Spleen (tissue), 11 donors: ENCODE measurements around the gene SRGAP1. TPM values are rescaled to one million over a fixed set of nuclear protein-coding genes. Genes with fewer than 3 reads are reported as not detected.

Experiments
- DNase-seq: peaks from one replicate; pipeline ENCODE4 v3.0.0-alpha.2; 2020
- H3K27ac ChIP-seq, 8 donors: fragments of 200-600 bp; sonication (generic) in 7 of 8; 1 replicate in 4 of 8; 2 replicates in 4 of 8; pipeline versions ENCODE4 v1.5.0 to v1.8.0; 2016 to 2021; ENCODE audit warnings: inconsistent platforms in 4 of 8, mild to moderate bottlenecking in 4 of 8, moderate library complexity in 1 of 8
- H3K27me3 ChIP-seq, 7 donors: fragments of 200-600 bp; sonication (generic) in 6 of 7; replicated peaks in 1 of 7; 1 replicate in 4 of 7; 2 replicates in 3 of 7; pipeline versions ENCODE4 v1.5.0 to v1.8.0; 2016 to 2021; ENCODE audit warnings: inconsistent platforms in 3 of 7, mild to moderate bottlenecking in 1 of 7
- H3K36me3 ChIP-seq, 6 donors: fragments of 200-600 bp; sonication (generic) in 5 of 6; 1 replicate in 4 of 6; 2 replicates in 2 of 6; pipeline versions ENCODE4 v1.5.0 to v1.8.0; 2016 to 2021; ENCODE audit warnings: inconsistent platforms in 2 of 6
- H3K4me1 ChIP-seq, 6 donors: fragments of 200-600 bp; sonication (generic) in 5 of 6; 1 replicate in 3 of 6; 2 replicates in 3 of 6; pipeline versions ENCODE4 v1.5.0 to v1.8.0; 2016 to 2021; ENCODE audit warnings: inconsistent platforms in 3 of 6
- H3K4me3 ChIP-seq, 8 donors: fragments of 200-600 bp; sonication (generic) in 7 of 8; 1 replicate in 4 of 8; 2 replicates in 4 of 8; pipeline versions ENCODE4 v1.5.0 to v1.8.0; 2016 to 2021; ENCODE audit warnings: inconsistent platforms in 4 of 8, mild to moderate bottlenecking in 4 of 8, moderate library complexity in 2 of 8
- H3K9me3 ChIP-seq, 8 donors: fragments of 200-600 bp; sonication (generic) in 7 of 8; 1 replicate in 4 of 8; 2 replicates in 4 of 8; pipeline versions ENCODE4 v1.5.0 to v1.8.0; 2016 to 2021; ENCODE audit warnings: inconsistent platforms in 4 of 8
- CTCF ChIP-seq, 11 experiments: fragments of 200-600 bp in 7 of 11; fragments of 450-650 bp in 4 of 11; sonication (generic) in 4 of 11; IDR thresholded peaks in 8 of 11; conservative IDR thresholded peaks in 3 of 11; 1 replicate in 7 of 11; 2 replicates in 4 of 11; pipeline versions ENCODE4 v1.4.0 to v1.8.0; 2016 to 2021; ENCODE audit warnings: antibody characterized with exemption in 11 of 11, inconsistent platforms in 4 of 11, mild to moderate bottlenecking in 1 of 11
- POLR2A ChIP-seq, 3 donors: fragments of 450-650 bp; IDR thresholded peaks; one replicate each; pipeline ENCODE4 v1.5.1; 2017; ENCODE audit warnings: antibody characterized with exemption in 3 of 3, mild to moderate bottlenecking in 1 of 3
- POLR2AphosphoS5 ChIP-seq, 3 donors: sonication (generic); formaldehyde crosslinking; IDR thresholded peaks; one replicate each; pipeline ENCODE4 v1.5.1; 2017; ENCODE audit warnings: antibody characterized with exemption in 3 of 3
- WGBS, 5 donors: extraction: QIAGEN DNeasy Blood & Tissue Kit in 3 of 5; methylation state at CpG; one replicate each; pipeline versions ENCODE4 v1.1.5 to v1.1.7; 2013 to 2018; 5-methylcytosine and 5-hydroxymethylcytosine counted together
- intact Hi-C: fragments of 100-400 bp; cut with DNase I; formaldehyde crosslinking; loops from one replicate; pipeline ENCODE4 v1.15.0; 2023; ENCODE audit warnings: low total_unique reads
- polyA plus RNA-seq, 3 donors: library from polyadenylated mRNA; stranded (reverse); fragments of 200-250 nt; gene quantifications; one replicate each; pipeline ENCODE4 v1.2.1, GENCODE V29; 2013
- total RNA-seq, 7 donors: library from RNA; depleted of rRNA in 3 of 7; stranded (reverse); fragments of >200 nt in 3 of 7; fragmentation: NEBNext Ultra II Directional in 4 of 7; extraction: Animal tissue kit (Norgen Biotek cat#: 25700) in 4 of 7; gene quantifications; one replicate each; pipeline versions ENCODE4 v1.1.0 to v1.2.1, GENCODE V29; 2016 to 2021
- donor health status: healthy with polysubstance abuse.
- donor health status: DM: no; HTN: no; CAD: no; lungs with moderate emphysema.
- donor health status: DM: no; HTN: no; CAD: no.
- donor health status: Bipolar disorder and iron deficiency.
- donor health status: healthy.
- donor health status: DM: no; HTN: no; CAD: no.
- donor health status: DM: yes; HTN: yes; CAD: no.

SRGAP1 gene
- total and polyA plus RNA-seq, 10 donors, result 0.37 to 20.1 (median 13.4) TPM

- Histone ChIP-seq H3K4me3 (no peak overlapping the region), H3K36me3 (peaks cover 0 to 11% (median 0%) of the 10 kb centered on the region in 6 donors), H3K27me3 (no peaks in the 10 kb centered on the region), H3K4me1 (peaks cover 0 to 13% (median 7%) of the 10 kb centered on the region in 6 donors), H3K27ac (no peak overlapping the region), H3K9me3 (no peaks in the 10 kb centered on the region)
- intact Hi-C loops, result no loop called here
- no peak for DNase-seq
- TF ChIP-seq POLR2A (IDR thresholded peaks at IDR 0.05) (no peak), CTCF (IDR thresholded peaks at IDR 0.05 in 8 of 11, conservative IDR thresholded peaks at IDR 0.05 in 3 of 11) (no peak), POLR2AphosphoS5 (IDR thresholded peaks at IDR 0.05) (no peak)
- 71 to 88% (median 83%) methylated on average over 2 of the region's 2 CpGs for WGBS, 5 donors
These were observed 343.3 kb downstream of the SRGAP1 start for GRCh38 chr12:64187794-64188193.

DNA sequence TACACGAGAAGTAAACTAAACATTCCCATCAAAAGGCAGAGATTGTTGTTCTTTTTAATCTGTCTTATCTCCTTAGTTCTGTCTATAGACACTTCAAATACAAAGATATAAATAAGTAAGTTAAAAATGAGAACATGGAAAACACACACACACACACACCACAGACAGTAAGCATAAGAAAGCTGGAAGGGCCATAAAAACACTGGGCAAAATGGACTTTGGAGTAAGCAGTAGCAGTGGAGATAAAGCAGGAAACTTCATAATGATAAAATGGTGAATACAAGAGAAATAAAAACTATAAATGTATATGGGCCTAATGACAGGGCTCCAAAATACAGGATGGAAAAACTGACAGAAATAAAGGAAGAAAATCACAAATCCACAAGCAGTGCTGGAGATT lies 345.0 kb downstream of the SRGAP1 start:
- no peaks in the 10 kb centered on the region for H3K27me3 ChIP-seq
- TF ChIP-seq POLR2A (IDR thresholded peaks at IDR 0.05), result no peak
- no peak for TF ChIP-seq POLR2AphosphoS5 (IDR thresholded peaks at IDR 0.05)
- TF ChIP-seq CTCF (IDR thresholded peaks at IDR 0.05 in 8 of 11, conservative IDR thresholded peaks at IDR 0.05 in 3 of 11), result no peak
- peaks cover 0 to 13% (median 7%) of the 10 kb centered on the region in 6 donors for H3K4me1 ChIP-seq
- H3K36me3 ChIP-seq, result peaks cover 0 to 26% (median 13%) of the 10 kb centered on the region in 6 donors
- intact Hi-C loops, result no loop called here
- no peaks in the 10 kb centered on the region for H3K9me3 ChIP-seq
- no peak overlapping the region for H3K4me3 ChIP-seq
- no peak overlapping the region for H3K27ac ChIP-seq
- DNase-seq, result no peak
- 88 to 100% (median 98%) methylated on average over 1 of the region's 1 CpG for WGBS, 5 donors

DNA sequence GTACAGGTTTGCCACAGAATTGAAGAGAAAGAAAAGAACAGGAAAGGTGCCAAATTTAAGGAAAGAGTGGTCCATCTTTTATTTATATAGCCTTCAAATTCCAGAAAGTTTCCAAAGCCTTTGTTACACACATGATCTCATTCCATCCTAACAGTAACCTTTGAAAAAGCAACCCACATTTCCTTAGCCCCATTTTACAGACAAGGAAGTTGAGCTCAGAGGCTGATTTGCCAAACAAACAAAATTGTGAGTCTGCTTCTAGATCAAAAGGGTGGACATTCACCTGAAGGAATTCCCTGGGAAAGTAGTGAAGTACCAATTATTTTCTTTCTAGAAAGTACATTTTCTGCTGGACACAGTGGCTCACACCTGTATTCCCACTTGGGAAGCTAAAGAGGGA lies 345.6 kb downstream of the SRGAP1 start:
- Histone ChIP-seq H3K4me3 (no peak overlapping the region), H3K27me3 (no peaks in the 10 kb centered on the region), H3K27ac (no peak overlapping the region), H3K36me3 (peaks cover 0 to 32% (median 16%) of the 10 kb centered on the region in 6 donors), H3K4me1 (peaks cover 0 to 13% (median 7%) of the 10 kb centered on the region in 6 donors), H3K9me3 (no peaks in the 10 kb centered on the region)
- intact Hi-C loops, result no loop called here
- TF ChIP-seq CTCF (IDR thresholded peaks at IDR 0.05 in 8 of 11, conservative IDR thresholded peaks at IDR 0.05 in 3 of 11) (no peak), POLR2A (IDR thresholded peaks at IDR 0.05) (no peak), POLR2AphosphoS5 (IDR thresholded peaks at IDR 0.05) (no peak)
- no peak for DNase-seq

DNA sequence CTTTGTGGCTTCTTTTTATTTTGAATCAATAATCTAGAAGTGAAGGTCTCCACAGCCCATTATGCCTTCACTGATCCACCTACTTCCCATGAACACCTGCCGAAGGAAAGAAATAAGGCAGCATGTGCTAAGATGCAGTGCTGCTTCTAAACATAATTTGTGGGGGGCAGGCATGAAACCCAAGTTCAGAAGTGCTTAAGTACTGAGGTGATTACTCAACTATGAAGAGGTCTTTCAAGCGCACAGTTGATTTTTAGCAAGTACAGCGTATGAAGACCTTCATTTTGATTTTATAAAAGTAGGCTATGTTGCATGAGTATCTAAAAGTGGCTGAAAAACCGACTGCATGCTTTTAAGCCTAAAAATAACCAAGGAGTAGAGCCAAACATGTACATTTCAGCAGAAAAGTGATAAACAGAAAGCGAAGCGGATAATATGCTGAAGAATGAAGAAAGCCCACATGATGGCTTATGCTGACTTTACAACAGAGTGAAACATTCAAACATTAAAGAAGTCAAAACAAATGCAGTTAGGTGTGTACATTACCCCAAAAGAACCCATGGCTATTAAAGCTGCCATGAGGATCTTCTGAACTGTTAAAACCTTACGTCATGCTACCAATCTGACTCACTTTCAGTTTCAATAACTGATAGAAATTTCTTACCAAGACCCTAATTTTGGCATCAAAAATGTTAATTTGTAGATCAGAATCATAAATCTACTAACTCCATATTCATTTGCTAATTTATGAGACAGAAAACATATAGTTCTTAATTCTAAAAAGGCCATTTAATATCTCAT lies 348.3 kb downstream of the SRGAP1 start:
- Histone ChIP-seq H3K9me3 (no peaks in the 10 kb centered on the region), H3K27me3 (no peaks in the 10 kb centered on the region), H3K27ac (peak overlapping the region in 1 of 8 donors; percentile 3), H3K4me1 (peaks cover 0 to 3% (median under 1%) of the 10 kb centered on the region in 6 donors), H3K36me3 (peaks cover 0 to 34% (median 17%) of the 10 kb centered on the region in 6 donors), H3K4me3 (no peak overlapping the region)
- DNase-seq, result no peak
- WGBS, 5 donors, result 78 to 87% (median 82%) methylated on average over 7 of the region's 7 CpGs
- no peak for TF ChIP-seq CTCF (IDR thresholded peaks at IDR 0.05 in 8 of 11, conservative IDR thresholded peaks at IDR 0.05 in 3 of 11)
- no peak for TF ChIP-seq POLR2AphosphoS5 (IDR thresholded peaks at IDR 0.05)
- no peak for TF ChIP-seq POLR2A (IDR thresholded peaks at IDR 0.05)
- intact Hi-C loops, result no loop called here
